GM19240 (cell line): ENCODE data around the gene TIMM44.
A peak's percentile ranks its signal among the peaks of the same experiment; 100 is the strongest.

Source experiments
- DNase-seq: peaks from one replicate; pipeline ENCODE4 v3.0.0; 2011; ENCODE audit warnings: low spot score; ENCODE audit not compliant: insufficient read length

The TIMM44 gene

DNA sequence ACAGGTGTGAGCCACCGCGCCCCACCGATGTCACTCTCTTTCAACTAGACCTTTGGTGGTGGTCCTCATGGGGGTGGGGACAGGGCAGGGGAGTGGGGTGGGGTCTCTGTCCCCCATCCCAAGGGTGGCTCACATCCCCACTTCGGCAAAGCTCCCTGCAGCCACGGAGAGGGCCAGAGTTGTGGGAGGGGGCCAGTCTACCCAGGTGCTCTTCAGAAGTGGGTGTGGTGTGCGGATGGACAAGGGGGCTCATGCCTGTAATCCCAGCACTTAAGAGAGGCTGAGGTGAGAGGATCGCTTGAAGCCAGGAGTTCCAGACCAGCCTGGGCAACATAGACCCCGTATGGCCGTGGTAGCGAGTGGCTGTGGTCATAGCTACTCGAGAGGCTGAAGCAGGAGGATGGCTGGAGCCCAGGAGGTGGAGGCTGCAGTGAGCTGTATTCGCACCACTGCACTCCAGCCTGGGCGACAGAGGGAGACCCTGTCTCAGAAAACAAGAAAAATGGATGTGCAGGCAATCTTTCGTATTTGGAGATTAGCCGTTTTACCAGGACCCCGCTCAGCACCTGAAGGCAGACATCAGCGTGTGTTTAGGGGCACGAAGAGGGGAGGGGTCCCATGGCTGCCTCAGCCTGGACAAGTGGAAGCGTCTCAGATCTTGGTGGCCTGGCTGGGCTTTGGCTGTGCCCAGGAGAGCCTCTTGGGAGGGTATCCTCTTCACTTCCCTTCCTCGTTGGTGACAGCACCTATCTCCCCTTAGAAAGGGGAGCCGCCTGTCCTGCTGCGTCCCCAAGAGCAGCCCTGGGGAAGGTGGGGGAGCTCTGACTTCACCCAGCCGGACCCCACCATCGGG lies 28.0 kb downstream of the TIMM44 start:
- no peak for DNase-seq

DNA sequence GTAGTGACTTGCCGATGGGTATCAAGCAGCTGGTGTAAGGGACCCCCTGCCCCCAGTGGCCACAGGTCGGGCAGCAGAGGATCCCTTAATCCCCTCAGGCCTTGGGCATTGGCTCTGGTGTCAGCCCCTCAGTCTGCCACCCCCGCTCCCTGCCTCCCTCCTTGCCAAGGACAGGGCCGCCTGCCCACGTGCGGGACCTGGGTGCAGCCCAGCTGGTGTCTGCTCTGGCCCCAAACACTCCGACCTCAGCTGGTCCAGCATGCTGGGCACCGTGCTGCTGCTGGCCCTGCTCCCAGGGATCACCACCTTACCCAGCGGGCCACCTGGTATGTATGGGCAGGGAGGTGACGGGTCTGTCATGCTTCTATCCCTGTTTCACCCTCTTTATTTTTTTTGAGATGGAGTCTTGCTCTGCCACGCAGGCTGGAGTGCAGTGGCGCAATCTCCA lies 28.8 kb downstream of the TIMM44 start, which contains the start of gene TGFBR3L:
Gene TGFBR3L (plus strand): TSS at position 233 of the 448 bp plus-strand sequence.
- no peak for DNase-seq

GRCh38 chr19:7914099-7914498 lies 29.4 kb downstream of the TIMM44 start:
- no peak for DNase-seq

GRCh38 chr19:7913652-7914051 lies 29.8 kb downstream of the TIMM44 start:
- DNase-seq: no peak

- DNase-seq: no peak
Observed at GRCh38 chr19:7912697-7913564, 30.5 kb downstream of the TIMM44 start.

- DNase-seq: no peak
Observed at GRCh38 chr19:7912144-7912696, 31.2 kb downstream of the TIMM44 start.

DNA sequence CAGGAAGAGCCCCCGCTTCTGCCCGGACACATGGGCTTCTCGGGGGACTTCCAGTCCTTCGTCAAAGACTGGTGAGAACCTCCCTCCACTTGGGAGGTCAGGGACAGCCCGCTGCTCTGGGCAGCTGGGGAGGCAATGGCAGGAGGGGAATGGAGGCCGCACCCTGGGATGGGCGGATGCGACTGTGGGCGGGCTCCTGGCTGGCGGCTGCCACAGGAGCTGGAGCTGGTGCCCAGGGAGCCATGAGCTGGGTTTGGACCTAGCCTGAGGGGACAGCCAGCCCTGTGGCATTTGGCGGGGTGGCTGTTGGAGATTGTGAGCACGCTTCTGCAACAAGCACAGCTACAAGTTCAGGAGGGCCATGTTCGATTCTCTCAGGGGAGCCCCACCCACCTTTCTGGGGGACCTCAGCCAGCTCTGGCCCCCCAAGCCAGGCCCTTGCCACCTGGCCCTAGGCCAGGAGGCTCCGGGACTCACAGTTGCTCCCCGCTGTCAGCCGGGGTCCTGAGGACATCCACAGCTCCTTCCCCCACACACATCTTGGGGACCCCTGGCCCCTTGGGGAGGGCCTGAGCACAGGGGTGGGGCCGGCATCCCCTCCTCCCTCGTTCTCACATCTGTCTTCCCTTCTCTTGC lies 31.8 kb downstream of the TIMM44 start:
- no peak for DNase-seq

- DNase-seq: no peak
Observed at GRCh38 chr19:7910321-7911161, 32.9 kb downstream of the TIMM44 start.

GRCh38 chr19:7909471-7910067 lies 33.9 kb downstream of the TIMM44 start:
- no peak for DNase-seq

DNA sequence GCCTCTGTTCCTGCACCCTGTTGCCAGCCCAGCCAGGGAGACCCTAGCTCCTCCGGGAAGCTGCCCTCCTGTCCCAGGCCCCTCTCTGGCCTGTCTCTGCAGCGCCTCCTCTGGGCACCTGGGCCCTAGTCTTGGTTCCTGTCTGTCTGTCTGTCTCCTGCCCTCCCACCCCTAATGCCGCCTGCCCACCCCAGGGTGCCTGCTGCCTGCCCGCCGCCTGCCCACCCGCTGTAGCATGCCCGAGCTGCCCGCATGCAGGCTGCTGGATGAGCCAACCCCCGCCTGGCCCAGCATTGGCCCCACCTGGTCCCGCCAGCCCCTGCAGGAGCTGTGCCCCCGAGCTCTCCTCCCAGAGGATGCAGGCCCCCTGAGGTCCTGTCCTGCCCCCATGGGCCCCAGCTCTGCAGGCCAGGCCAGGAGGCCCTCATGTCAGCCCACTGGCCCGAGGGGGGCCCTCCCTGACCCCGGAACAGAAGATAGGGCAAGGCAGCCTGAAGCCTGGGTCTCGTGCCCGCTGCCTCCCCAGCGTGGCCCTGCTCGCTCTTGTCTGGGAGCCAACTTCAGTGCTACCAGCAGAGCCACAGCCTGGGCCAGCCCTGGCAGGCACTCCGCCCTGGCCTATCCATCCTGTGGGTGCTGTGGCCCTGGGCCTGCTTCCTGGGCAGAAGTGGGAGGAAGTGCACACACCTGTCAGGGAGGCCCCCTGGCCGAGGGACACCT lies 34.6 kb downstream of the TIMM44 start:
- no peak for DNase-seq

DNA sequence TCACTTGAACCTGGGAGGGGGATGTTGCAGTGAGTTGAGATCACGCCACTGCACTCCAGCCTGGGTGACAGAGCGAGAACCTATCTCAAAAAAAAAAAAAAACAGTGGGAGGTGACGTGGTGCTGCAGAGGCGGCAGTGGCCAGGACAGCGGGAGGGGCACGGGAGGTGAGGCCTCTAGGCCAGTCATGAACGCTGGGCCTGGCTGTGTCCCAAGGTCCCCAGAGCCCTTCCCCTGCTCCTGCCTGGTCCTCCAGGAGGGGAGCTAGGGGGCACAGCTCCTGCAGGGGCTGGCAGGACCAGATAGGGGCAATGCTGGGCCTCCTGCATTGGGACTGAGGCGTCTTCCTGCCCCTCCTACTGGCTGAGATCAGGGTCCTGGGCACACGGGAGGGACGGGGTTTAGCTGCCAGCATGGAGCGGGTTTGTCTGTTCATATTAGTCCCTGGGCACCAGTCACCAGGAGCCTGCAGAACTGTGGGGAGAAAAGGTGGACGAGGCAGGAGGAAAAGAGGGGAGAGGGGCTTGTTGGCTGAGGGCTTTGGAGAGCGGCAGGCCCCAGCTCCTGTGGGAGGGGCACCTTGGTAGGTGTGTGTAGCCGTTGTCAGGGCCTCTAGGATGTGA lies 35.3 kb downstream of the TIMM44 start:
- no peak for DNase-seq

DNA sequence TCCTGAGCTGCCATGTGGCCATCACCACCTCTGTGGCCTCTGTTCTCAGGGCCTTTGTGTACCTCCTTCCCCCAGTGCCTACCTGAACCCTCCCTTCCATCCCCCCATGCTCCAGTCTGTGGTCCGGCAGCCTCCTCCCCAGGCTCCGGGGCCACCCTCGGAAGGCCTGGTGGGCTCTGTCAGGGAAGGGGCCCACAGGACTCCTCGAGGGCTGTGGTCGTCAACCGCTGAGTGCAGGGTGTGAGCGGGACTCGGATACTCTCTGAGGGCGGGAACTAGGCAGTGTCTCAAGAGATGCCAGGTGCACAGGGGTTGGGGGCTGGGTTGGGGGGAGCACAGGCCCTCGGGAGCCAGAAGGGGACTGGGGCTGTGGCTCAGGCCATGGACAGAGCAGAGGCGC lies 35.9 kb downstream of the TIMM44 start:
- no peak for DNase-seq

- no peak for DNase-seq
Observed at GRCh38 chr19:7907122-7907521, 36.3 kb downstream of the TIMM44 start.

DNA sequence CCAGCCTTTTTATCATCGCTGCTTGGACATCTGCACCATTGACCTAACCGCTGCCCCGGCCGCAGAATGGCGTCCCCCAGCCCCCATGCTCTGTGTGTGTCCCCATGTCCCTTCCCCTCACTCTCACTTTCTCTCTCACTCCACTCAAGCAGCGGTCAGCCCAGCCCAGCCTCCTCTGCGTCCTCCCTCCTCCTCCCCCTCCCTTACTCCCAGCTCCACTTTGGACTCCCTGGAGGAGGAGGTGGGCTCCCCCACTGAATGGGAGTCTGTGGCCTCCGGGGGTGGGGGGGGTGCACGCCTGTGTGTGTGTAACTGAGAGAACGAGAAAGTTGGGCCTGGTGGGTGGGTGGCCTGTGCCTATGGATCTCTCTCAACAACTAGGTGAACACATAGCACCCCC lies 37.6 kb downstream of the TIMM44 start:
- DNase-seq: no peak

DNA sequence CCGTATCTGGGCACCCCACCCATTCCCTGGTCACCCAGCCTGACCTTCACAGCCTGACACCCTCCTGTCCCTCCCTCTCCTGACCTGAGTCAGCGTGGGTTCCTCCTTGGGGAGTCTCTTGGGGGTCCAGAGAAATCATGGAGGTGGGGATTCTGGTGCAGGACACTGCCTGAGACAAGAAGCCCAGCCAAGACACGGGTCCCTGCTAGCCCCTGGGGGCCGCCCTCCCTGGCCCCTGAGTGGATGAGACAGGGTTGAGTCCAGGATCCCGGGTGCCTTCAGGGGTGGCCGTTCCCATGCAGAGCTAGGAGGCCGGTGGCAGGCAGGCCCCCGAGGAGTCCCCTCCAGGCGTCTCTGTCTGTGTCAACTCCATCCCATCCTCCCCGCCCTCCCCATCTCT lies 38.2 kb downstream of the TIMM44 start:
- no peak for DNase-seq

DNA sequence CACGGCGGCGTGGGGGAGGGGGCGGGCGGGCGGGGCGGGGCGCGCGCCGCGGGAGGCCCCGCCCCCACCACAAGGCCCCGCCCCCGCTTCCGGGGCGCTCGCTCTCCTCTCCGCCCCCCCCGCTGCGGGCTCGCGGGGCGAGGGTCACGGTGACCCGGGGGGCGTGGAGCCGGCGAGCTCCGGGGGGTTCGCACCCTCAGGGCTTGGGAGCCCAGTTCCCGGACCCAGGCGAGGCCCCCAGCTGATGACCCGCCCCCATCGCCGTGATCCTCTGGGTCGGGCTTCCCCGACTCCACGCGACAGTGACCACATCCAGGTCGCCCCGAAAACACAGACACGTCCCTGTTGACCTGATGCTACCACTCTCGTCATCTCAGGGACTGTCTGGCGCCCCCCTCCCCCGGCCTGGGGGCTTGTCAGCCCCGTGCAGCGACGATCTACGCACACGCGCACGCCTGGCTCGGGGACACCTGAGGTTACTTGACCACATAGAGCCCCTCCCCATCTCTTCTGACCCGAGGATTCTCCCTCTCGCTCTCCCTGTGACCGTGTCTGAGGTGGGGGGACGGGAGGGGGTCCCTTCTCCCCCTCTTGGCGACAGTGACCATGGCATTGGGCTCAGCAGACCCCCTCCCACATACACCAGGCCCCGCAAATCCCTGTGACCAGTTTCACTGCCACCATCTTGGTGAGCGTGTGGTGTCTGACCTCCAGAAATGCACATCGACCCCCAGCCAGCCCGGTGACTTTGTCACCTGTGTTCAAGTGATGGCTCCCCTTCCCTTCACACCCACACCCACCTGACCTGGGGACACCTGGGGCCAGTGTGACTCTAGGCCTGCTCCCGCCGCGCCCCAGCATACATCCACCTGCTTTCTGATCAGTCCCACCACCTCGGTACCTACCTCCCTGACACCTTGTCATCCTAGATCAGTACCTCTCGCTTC lies 39.1 kb downstream of the TIMM44 start:
- DNase-seq: peak; percentile 60

DNA sequence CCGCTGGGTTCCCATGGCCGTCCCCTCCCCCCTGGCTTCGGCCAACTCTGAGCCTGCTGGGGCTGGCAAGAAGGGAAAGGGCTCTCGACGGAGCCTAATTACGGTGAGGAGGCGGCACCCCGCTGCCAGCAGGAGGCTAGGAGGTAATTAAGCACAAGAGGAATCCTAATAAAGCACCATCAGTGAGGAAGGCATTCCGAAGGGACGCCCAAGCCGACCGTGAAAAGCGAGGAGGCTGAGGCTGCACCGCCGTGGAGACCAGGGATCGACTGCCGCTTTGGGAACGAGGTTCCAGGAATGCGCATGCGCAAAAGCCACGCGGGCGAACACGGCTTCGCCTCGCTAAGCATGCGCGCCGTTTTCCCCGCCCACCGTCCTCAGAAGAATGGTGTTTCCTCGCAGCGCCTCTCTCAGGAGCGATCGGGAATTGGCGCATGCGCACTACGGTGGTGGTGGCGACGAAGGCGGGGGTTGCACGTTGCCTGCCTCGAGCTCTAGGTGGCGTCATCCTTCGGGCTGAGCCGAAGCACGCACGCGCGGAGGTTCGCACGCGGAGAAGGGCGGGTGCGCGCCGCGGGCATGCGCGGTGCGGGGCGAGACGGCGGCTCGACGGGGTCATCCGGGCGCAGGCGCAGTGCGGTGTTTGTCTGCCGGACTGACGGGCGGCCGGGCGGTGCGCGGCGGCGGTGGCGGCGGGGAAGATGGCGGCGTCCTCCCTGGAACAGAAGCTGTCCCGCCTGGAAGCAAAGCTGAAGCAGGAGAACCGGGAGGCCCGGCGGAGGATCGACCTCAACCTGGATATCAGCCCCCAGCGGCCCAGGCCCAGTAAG lies 40.0 kb downstream of the TIMM44 start, which contains the start of gene MAP2K7:
Gene MAP2K7 (plus strand): TSS at position 634 of the 830 bp plus-strand sequence. CDS start 68 bp downstream, at position 702.
- DNase-seq: peak; percentile 99
